HG03565 (cell line): ENCODE results near the gene ABCB8.
A peak's percentile ranks its signal among the peaks of the same experiment; 100 is the strongest.

Source experiments
- ATAC-seq: cut with Tn5 transposase; IDR thresholded peaks from one replicate; pipeline ENCODE4 v1.9.1; 2021; ENCODE audit warnings: mild to moderate bottlenecking, moderate library complexity; ENCODE audit not compliant: unreplicated experiment

Gene ABCB8

DNA sequence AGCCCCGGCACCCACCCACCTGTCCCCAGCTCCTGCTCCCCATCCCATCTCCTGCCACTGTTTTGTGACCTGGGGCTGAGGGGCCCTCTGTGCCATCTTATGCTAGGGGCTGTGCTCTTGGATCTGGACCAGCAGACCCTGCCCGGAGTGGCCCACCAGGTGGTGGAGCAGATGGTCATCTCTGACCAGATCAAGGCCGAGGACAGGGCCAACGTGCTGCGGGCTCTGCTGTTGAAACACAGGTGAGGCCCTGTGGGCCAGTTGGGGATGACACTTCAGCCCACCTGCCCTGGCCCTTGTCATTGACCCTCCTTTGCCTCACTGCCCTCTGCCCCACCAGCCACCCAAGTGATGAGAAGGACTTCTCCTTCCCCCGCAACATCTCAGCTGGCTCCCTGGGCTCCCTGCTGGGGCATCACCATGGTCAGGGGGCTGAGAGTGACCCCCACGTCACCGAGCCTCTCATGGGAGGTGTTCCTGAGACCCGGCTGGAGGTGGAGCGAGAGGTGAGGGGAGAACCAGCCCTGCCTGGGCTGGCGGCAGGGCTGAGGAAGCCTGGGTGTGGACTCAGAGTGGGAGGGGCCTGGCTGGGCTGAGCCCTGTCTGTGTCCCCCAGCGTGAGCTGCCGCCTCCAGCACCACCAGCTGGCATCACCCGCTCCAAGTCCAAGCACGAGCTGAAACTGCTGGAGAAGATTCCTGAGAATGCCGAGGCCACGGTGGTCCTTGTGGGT is 41.8 kb downstream of the ABCB8 start:
- ATAC-seq, result no peak

DNA sequence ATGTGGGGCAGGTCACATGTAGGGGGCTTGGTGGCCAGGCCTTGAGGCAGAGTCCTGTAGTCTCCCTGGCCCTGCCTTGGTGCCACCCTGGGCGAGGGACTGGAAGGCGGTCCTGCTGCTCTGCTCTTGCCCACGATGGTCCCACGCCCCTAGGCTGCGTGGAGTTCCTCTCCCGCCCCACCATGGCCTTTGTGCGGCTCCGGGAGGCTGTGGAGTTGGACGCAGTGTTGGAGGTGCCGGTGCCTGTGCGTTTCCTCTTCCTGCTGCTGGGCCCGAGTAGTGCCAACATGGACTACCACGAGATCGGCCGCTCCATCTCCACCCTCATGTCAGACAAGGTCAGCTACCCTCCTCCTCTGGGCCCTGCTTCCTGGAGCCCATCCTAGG is 42.3 kb downstream of the ABCB8 start:
- ATAC-seq, result no peak

DNA sequence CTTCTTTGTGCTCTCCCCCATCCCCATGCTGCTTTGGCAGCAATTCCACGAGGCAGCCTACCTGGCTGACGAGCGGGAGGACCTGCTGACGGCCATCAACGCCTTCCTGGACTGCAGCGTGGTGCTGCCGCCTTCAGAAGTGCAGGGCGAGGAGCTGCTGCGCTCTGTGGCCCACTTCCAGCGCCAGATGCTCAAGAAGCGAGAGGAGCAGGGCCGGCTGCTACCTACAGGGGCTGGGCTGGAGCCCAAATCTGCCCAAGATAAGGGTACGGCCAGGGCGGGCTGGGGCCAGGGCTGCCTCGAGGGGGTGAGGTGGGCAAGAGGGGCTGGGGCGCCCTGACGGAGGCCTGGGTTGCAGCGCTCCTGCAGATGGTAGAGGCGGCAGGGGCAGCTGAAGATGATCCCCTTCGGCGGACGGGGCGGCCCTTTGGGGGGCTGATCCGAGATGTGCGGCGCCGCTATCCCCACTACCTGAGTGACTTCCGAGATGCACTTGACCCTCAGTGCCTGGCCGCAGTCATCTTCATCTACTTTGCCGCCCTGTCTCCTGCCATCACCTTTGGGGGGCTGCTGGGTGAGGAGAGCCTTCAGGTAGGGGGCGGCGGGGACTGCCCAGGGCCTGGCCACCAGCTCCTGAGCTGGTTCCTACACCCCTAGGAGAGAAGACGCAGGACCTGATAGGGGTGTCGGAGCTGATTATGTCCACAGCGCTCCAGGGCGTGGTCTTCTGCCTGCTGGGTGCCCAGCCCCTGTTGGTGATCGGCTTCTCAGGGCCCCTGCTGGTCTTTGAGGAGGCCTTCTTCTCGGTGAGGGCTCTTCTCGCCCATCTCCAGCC is 43.0 kb downstream of the ABCB8 start:
- no peak for ATAC-seq

DNA sequence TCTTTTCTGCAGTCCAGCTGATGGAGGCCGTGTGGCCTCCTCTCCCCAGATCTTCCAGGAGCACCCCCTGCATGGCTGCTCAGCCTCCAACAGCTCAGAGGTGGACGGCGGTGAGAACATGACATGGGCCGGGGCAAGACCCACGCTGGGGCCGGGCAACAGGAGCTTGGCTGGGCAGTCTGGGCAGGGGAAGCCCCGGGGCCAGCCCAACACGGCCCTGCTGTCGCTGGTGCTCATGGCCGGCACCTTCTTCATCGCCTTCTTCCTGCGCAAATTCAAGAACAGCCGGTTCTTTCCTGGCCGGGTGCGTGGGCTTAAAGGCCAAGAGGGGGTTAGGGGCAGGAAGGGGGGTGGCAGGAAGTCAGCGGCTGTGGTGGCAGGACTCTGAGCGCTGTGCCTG is 45.7 kb downstream of the ABCB8 start:
- no peak for ATAC-seq

DNA sequence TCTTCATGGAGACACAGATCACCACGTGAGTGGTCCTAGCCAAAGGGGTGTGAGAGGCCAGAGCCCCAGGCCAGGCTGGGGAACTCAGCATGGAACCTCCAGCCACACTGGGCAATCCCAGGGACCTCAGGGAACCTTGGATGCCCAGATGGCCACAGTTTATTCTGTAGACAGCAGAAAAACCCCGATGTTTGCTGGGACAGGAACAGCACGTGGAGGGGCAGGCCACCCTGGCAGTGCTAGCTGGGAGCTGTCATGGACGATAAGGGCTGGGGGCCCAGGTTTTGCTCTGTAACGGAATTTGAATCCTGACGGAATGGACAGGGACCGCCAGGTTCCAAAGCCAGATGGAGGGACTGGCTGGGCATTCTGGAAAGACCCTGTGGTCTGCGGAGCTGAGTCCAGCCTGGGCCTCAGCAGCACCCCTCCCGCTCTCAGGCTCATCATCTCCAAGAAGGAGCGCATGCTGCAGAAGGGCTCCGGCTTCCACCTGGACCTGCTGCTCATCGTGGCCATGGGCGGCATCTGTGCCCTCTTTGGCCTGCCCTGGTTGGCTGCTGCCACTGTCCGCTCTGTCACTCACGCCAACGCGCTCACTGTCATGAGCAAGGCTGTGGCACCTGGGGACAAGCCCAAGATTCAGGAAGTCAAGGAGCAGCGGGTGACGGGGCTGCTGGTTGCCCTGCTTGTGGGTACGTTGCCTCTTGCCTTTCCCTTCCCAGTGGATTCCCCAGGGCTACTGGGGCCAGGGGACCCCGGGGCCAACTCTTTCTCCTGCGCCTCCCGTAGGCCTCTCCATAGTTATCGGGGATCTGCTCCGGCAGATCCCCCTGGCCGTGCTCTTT is 46.8 kb downstream of the ABCB8 start:
- no peak for ATAC-seq

DNA sequence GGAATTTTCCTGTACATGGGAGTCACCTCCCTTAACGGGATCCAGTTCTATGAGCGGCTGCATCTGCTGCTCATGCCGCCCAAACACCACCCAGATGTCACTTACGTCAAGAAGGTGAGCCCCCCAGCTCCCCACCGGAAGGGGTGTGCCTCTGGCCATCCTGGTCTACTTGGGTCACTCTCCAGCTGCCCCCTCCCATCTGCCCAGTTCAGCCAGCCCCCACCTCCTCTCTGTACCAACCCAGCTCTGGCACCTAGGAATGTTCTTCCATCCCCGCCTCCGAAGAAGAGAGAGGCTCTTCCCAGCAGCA is 47.4 kb downstream of the ABCB8 start:
- ATAC-seq, result no peak

DNA sequence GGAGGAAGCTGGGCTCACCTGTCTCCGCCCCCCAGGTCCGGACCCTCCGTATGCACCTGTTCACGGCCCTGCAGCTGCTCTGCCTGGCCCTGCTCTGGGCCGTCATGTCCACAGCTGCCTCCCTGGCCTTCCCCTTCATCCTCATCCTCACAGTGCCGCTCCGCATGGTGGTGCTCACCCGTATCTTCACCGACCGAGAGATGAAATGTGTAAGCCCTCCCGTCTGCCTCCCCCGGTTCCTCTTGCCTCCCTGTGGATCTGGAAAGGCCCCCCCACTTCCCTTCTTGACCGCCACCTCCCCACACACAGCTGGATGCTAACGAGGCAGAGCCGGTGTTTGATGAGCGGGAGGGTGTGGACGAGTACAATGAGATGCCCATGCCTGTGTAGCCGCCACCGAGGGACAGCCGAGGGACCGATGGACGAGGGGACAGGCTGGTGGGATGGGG is 47.8 kb downstream of the ABCB8 start:
- no peak for ATAC-seq

DNA sequence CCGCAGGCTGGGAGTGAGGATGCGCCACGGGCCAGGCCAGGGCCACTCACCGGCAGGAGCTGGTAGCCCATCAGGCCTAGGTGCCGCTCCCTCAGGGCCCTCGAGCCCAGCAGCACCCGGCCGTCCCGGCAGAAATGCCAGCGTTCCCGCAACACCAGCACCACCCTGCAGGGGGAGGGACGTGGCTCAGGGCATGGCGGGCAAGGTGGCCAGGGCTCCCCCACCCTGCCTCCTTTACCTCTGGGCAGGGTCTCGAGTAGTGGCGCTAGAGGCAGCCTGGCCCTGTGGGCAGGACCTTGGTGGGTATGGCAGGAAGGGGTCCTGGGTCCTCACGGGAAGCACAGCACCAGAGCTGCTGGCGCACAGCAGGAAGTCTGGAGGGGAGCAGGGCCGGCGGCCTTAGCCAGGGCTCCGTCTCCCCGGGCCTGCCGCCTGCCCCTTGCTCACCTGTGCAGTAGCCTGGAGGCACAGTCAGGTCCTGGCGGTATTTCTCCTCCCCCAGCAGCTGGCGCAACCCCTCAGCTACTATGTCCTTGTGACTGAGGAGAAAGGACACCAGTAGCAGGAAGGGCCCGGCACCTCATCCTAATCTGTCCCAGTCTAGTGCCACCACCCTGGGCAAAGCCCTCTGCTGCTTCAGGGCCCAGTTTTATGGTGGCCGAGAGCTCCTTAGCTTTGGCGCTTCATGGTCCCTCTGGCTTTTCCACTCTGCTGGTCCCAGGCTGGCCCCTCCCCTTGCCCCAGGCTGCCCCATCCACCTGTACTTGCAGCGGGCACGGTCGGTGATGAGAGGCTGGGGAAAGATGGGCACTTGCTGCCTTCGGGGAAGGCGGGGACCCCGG is 48.8 kb downstream of the ABCB8 start:
- no peak for ATAC-seq

DNA sequence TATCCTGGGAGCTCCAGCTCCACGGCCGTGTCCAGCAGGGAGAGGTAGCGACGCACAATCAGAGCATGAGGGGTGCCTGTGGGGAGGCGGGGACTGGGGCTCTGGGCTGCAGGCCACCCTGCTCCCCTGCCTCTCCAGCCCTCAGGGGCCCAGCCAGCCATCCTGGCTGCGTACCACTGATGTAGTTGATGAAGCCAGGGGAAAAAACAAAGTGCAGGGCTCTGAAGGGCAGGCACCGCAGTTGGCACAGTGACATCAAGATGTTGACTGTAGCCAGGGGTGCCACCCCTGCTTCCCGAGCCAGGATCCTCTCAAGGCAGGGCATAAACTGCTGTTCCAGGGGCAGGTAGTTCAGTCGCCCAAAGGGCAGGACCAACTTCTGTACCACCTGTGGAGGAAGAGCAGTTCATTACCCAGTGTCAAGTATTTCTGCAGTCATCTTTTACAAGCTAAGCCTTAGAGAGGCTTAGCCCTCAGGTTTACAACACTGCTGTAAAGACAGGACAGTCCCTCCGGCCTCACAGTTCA is 49.5 kb downstream of the ABCB8 start:
- no peak for ATAC-seq

DNA sequence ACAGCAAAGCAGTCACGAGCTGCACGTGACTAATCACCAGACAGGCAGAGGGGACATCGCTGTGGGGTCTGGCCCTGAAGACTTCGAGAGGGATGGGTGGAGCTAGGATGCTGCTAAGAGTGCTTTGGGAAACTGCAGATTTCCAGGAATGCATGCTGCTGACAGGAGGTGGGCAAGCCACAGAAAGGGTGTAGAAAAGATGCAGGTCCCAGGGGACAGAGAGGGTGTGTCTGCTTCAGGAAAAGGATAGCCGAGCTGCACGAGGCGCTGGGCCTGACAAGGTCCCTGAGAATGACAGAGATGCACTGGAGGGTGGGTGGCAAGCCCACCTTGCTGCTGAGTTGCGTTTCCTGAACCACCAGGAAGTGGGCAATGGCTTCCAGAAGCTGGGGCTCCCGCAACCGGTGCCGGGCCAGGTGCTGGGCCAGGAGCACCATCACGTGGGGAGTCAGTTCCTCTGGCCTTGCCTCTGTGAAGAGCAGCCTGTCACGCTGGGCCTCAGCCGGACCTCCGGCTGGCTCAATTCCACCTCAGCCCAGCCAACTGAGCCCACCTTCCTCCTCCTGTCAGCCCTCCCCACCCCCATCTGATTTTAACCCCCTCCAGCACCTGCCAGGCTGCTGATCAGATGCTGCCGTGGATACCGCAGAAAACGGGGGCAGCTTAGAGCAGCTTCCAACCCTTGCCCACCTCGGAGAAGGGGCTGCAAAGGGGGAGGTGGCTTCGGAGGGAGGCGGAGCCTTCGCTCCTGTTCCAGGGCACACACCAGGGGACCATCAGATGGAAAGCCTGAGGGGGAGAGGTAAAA is 50.2 kb downstream of the ABCB8 start:
- ATAC-seq, result no peak

DNA sequence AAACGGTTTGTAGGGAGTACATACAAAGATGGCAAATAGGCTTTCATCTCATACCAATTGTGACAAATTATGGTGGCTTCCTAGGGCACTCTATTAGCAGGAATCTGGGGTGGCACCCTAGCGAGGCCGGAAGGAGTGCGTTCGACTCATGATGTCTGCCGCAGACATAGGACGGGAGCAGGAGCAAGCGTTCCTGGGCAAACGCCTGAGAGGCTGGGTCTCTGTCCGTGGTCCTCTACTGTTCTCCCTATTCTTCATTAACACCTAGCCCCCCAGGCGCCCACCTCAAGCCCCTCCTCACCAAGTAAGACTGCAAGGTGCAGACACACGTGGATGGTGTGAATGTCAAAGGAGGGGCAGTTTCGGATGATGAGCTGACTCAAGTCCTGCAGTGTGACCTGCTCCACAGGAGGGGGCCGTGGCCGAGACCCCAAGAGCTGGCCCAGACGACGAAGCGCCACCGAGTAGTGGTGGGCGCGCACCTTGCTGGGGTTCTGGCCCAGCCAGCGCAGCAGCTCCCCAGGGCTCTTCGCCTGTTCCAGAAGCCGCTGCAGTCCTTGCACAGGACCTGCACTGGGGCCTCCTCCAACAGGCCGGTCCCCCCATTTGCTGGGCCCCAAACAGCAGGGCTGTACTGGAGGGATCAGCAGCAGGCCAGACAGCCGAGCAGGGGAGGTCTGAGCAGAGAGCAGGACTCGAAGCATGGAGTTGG is 51.1 kb downstream of the ABCB8 start:
- ATAC-seq, result no peak

DNA sequence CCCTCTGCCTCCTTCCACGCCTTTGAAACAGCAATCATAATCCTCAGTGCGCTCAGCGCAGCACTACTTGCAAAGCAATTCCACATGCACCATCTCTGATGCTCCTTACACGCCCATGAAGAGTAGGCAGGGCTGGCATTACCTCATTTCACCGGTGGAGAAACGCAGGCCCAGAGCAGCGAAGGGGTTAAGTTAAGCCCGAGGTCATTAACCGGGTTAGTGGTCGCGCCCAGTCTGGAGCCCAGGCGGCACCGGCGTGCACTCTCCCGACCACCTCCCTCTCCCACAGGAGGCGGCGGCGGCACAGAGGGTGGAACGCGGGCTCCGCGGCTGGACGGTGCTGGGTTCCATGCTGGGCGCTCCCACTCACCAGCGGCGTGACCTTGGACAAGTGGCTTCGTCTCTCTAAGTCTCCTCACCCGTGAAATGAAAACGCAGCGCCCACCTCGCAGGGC is 51.8 kb downstream of the ABCB8 start:
- no peak for ATAC-seq

DNA sequence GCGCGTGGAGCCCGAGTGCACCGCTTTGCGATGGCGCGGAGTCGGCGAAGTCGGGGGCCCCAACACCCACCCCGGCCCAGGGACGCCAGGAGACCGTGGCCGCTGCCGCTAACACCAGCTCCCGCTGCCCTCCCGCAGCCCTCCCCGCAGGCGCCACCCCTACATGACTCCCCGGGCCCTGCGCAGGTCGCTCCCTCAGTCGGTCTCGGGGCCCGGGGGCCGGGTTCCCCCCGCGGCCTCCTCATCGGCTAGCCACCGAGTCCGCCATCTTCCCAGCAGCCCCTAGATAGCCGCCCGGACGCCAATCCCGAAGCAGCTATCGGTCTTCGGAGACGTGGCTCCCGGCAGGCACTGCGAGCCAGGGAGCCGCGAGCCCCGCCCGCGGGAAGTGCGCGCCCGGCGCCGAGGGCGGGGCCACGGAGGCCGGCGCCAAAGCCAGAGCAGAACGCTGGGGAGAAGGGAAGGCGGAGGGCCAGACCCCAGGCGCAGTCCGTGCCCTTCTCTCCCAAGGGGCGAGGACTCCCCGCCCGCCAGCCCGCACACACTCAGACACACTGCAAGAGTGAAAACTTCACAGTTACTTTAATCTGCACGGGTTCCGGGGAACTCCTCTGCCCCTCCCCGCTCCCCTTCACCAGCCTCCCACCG is 52.4 kb downstream of the ABCB8 start, which contains the start of gene FASTK:
Gene FASTK, minus strand, starts transcription at position 288 of the 648 bp plus-strand sequence. Its CDS starts 43 bp downstream, at position 245.
- peak; percentile 62 for ATAC-seq

DNA sequence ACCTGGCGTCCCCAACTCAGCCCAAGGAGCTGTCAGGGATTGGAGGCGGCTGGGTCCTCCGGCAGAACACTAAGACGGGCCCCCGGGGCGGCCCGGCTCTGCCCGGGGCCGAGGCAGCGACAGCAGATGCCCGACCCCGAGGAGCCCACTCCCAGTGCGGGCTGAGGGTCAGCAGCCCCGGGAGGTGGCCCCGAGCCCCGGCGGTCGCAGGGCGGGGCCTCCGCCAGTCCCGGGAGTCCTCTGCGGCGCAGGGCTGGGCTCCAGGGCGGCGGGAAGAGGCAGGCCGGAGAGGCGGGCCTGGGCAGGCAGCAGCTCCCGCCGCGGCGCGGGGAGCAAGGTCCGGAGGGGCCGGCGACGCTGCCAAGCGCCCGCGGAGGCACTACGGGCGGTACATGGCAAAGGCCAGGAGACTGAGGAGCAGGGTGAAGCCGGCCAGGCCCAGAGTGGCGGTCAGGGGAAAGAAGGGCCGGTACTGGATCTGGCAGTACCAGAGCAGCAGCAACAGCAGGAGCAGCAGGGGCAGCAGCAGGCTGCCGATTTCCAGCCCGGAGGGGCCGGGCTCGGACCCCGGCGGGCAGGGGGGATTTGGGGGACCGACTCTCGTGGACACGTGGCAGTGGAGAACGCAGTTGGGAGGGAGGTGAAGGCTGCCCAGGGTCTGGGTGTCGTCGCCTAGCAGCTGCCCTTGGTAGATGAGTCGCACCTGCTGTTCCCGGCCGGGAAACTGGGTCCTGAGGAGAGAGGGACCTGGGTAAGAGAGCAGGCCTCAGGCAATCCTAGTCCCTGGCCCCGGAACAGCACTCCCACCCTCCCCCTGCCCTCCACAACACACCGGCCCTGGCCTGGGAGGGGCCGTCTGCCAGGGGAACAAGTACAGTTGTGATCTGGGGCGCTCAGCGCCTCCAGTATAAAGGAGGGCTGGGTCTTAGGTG is 53.2 kb downstream of the ABCB8 start:
- no peak for ATAC-seq

DNA sequence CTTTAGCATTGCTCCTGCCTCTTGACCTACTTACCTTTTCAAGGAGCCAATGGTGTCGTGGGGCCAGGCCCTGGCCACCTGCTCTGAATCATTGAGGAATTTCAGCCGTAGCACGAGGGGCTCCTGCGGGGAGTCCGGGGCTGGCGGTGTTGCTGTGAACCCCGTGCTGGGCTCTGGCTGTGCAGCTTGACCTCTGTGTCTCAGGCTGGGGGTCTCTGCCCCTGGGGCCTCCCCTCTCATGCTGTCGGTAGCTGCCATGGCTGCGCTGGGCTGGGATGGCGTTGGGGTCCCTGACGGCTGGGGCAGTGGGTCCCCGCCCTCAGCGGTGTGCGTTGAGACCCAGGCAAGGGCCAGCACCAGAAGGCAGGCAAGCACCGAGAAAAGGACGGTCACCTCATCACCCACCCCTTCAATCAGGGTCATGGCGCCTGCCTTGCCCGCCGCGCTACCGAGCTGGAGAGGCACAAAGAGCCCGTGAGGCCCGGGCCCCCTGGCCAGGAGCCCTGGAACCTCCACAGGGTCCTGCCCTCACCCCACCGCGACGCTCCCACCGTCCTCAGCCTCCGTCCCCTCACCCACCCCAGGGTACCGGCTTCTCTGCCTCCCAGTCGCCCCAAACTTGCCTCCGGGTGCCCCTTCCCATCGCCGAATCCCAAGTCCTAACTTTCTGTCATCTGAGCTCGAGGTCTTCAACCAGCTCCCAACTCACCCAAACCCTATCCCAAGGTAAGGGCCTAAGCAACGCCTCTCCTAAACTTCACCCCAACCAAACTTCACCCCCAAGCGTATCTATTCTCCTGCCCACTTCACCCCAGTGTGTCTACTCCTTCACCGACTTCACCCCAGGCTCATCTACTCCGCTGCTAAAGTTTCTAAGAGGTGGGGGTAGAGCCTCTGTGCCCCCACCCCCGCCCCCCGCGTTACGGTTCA is 54.2 kb downstream of the ABCB8 start:
- ATAC-seq, result no peak
